CD4-positive, alpha-beta T cell treated with Interleukin-6 for 4 hours (primary cell): ENCODE data around the gene MRTFB.

ENCODE experiments used
- DNase-seq: peaks from one replicate; pipeline ENCODE4 v3.0.0-alpha.2; 2020; ENCODE audit warnings: mixed read lengths

MRTFB gene

GRCh38 chr16:14069818-14070217 lies 1.3 kb upstream of the MRTFB start:
- DNase-seq: no peak

- DNase-seq: no peak
These were observed 603 bp upstream of the MRTFB start for GRCh38 chr16:14070555-14070876.

GRCh38 chr16:14071576-14072271 lies 605 bp downstream of the MRTFB start:
- no peak for DNase-seq

- DNase-seq: no peak
These were observed 1.2 kb downstream of the MRTFB start for GRCh38 chr16:14072360-14072759.

GRCh38 chr16:14074544-14074943 lies 3.4 kb downstream of the MRTFB start:
- no peak for DNase-seq

GRCh38 chr16:14077918-14078317 lies 6.8 kb downstream of the MRTFB start:
- no peak for DNase-seq

- DNase-seq: no peak
These were observed 15.4 kb downstream of the MRTFB start for GRCh38 chr16:14086477-14086876.

GRCh38 chr16:14087181-14087580 lies 16.1 kb downstream of the MRTFB start:
- no peak for DNase-seq

- no peak for DNase-seq
These were observed 16.6 kb downstream of the MRTFB start for GRCh38 chr16:14087590-14088154.

- no peak for DNase-seq
These were observed 17.1 kb downstream of the MRTFB start for GRCh38 chr16:14088155-14088753.

- no peak for DNase-seq
These were observed 18.2 kb downstream of the MRTFB start for GRCh38 chr16:14089283-14089823.

- no peak for DNase-seq
These were observed 21.4 kb downstream of the MRTFB start for GRCh38 chr16:14092561-14092960.

- DNase-seq: no peak
These were observed 24.9 kb downstream of the MRTFB start for GRCh38 chr16:14095883-14096551.

GRCh38 chr16:14097182-14097959 lies 26.3 kb downstream of the MRTFB start:
- no peak for DNase-seq

GRCh38 chr16:14098081-14098480 lies 27.0 kb downstream of the MRTFB start:
- DNase-seq: no peak

- DNase-seq: no peak
These were observed 29.7 kb downstream of the MRTFB start for GRCh38 chr16:14100825-14101224.

- DNase-seq: no peak
These were observed 30.3 kb downstream of the MRTFB start for GRCh38 chr16:14101415-14101814.

- DNase-seq: no peak
These were observed 32.0 kb downstream of the MRTFB start for GRCh38 chr16:14102925-14103720.

- no peak for DNase-seq
These were observed 32.9 kb downstream of the MRTFB start for GRCh38 chr16:14104066-14104465.

GRCh38 chr16:14105760-14106375 lies 34.7 kb downstream of the MRTFB start:
- no peak for DNase-seq

GRCh38 chr16:14106457-14106856 lies 35.3 kb downstream of the MRTFB start:
- DNase-seq: no peak

GRCh38 chr16:14106961-14107360 lies 35.8 kb downstream of the MRTFB start:
- no peak for DNase-seq
